ENCODE measurements around the gene CDKN3. TPM values are rescaled to one million over a fixed set of nuclear protein-coding genes. Genes with fewer than 3 reads are reported as not detected.
"Not testable (repeated sequence)": the region's sequence is repeated elsewhere in the genome, so short reads cannot be mapped to it uniquely, and the experiment has no call there.

CDKN3 gene
- total RNA-seq, 4 donors from 2014 or later: 7.4 to 25.4 (median 15.6) TPM

DNA sequence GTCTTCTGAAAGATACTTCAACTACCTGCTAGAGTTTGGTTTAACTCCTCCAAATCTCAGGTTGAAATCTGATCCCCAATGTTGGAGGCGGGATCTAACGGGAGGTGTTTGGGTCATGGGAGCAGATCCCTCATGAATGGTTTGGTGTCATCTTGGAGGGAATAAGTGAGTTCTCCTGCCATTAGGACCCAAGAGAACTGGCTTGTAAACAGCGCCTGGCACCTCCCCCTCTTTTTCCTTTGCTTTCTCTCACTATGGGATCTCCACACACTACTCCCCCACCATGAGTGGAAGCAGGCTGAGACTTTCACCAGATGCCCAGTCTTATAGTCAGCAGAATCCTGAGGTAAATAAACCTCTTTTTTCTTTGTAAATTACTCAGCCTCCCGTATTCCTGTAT is 41.9 kb downstream of the CDKN3 start:
- TF ChIP-seq CTCF (IDR thresholded peaks at IDR 0.05): no peak
- no peak for TF ChIP-seq POLR2A (IDR thresholded peaks at IDR 0.05)
- Histone ChIP-seq H3K27ac (no peak overlapping the region), H3K4me3 (no peak overlapping the region), H3K27me3 (no peaks in the 10 kb centered on the region), H3K4me1 (peaks cover 11 to 76% (median 15%) of the 10 kb centered on the region in 3 donors), H3K36me3 (peaks cover 0 to 11% (median 0%) of the 10 kb centered on the region in 3 donors), H3K9me3 (no peaks in the 10 kb centered on the region)
- DNase-seq: no peak
- intact Hi-C loops (cut with DNase I): no loop called here
- 69 to 78% methylated on average over 4 of the region's 4 CpGs for WGBS, 2 donors

DNA sequence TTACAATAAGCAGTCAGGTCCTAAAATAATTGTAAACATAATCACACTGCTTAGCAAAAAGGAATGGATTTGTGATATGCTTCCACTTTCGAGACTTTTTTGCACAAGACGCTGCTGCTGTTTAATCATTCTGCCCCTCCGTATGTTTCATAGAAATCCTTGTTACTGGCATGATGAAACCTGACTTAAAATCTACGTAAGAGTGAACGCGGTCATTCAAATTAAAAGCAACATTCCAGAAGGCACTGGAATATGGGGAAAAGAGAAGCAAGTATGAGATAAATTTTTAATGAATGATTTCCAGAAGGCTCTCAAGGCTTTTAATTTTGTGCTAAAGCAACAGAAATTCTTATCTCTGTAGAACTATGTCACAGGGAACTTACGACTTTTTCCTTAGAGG is 43.2 kb downstream of the CDKN3 start:
- Histone ChIP-seq H3K36me3 (no peaks in the 10 kb centered on the region), H3K4me1 (peaks cover 11 to 70% (median 17%) of the 10 kb centered on the region in 3 donors), H3K27me3 (no peaks in the 10 kb centered on the region), H3K9me3 (no peaks in the 10 kb centered on the region), H3K4me3 (peak overlapping the region; percentile 67 to 85 (median 74)), H3K27ac (peak overlapping the region; percentile 92 to 97 (median 96))
- intact Hi-C loops (cut with DNase I): no loop called here
- WGBS, 2 donors: 28 to 41% methylated on average over 7 of the region's 7 CpGs
- DNase-seq: no peak
- TF ChIP-seq POLR2A (IDR thresholded peaks at IDR 0.05): no peak
- no peak for TF ChIP-seq CTCF (IDR thresholded peaks at IDR 0.05)

DNA sequence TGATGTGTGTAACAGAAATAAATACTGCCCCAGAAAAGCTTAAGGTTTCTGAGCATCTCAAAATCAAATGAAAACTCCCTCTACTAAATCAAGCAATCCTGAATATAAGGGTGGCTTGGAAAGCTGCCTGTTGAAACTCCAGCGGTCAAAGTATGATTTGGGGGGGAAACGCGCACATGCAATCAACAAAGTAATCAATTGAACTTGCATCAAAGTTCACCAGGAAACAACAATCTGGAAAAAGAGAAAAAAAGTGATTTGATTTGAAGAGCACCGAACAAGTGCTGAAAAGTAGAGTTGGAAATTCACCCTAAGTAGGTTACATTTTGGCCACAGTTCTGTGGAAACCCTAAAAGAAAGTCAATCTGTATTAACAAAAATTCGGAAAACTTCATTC is 43.7 kb downstream of the CDKN3 start:
- DNase-seq: no peak
- Histone ChIP-seq H3K4me3 (peak overlapping the region; percentile 67 to 85 (median 74)), H3K4me1 (peaks cover 11 to 70% (median 20%) of the 10 kb centered on the region in 3 donors), H3K36me3 (no peaks in the 10 kb centered on the region), H3K9me3 (no peaks in the 10 kb centered on the region), H3K27me3 (no peaks in the 10 kb centered on the region), H3K27ac (peak overlapping the region; percentile 92 to 97 (median 96))
- WGBS, 2 donors: 1 to 5% methylated on average over 5 of the region's 5 CpGs
- no peak for TF ChIP-seq POLR2A (IDR thresholded peaks at IDR 0.05)
- TF ChIP-seq CTCF (IDR thresholded peaks at IDR 0.05): no peak
- intact Hi-C loops (cut with DNase I): no loop called here

- intact Hi-C loops (cut with DNase I): no loop called here
- peak; percentile 42 for DNase-seq
- H3K27ac ChIP-seq: peak within 1 kb of the TSS; percentile 92 to 97 (median 96)
- H3K27me3 ChIP-seq: no peaks in the 10 kb centered on the region
- H3K4me3 ChIP-seq: peak within 1 kb of the TSS; percentile 67 to 85 (median 74)
- peak; percentile 87 to 99 (median 96) for TF ChIP-seq CTCF (IDR thresholded peaks at IDR 0.05)
- peak in 1 of 4 donors; percentile 64 for TF ChIP-seq POLR2A (IDR thresholded peaks at IDR 0.05)
- H3K4me1 ChIP-seq: peaks cover 11 to 70% (median 19%) of the 10 kb centered on the region in 3 donors
- no peaks in the 10 kb centered on the region for H3K9me3 ChIP-seq
- no peaks in the 10 kb centered on the region for H3K36me3 ChIP-seq
- 0% methylated on average over 22 to 40 of the region's 100 CpGs for WGBS, 2 donors
Measured at GRCh38 chr14:54440873-54441868, 44.4 kb downstream of the CDKN3 start, which contains the start of gene CNIH1. Gene CNIH1 (minus strand): TSS chr14:54441374. CDS start chr14:54441327, 47 bp downstream.

GRCh38 chr14:54442961-54443360 is 46.2 kb downstream of the CDKN3 start:
- H3K9me3 ChIP-seq; H3K27me3 ChIP-seq; H3K36me3 ChIP-seq; H3K4me3 ChIP-seq; DNase-seq; H3K27ac ChIP-seq; intact Hi-C loops (cut with DNase I): not testable (repeated sequence)
- H3K4me1 ChIP-seq: peaks cover 17 to 70% (median 31%) of the 10 kb centered on the region in 3 donors
- WGBS, 2 donors: 83 to 100% methylated on average over 1 to 2 of the region's 23 CpGs
